T47D (cell line): ENCODE data around the gene MAML2.
"Not testable (repeated sequence)": the region's sequence is repeated elsewhere in the genome, so short reads cannot be mapped to it uniquely, and the experiment has no call there.

Experiments used
- DNase-seq, 2 experiments: peaks; one replicate each; pipeline versions ENCODE4 v3.0.0 to v3.0.0-alpha.2; 2011 to 2012; ENCODE audit warnings: low read depth in 1 of 2, low spot score in 1 of 2
- JUND ChIP-seq: IDR thresholded peaks from 2 replicates; pipeline ENCODE4 v1.6.1; 2012; ENCODE audit warnings: low read depth
- in situ Hi-C: cut with HindIII; loops from 2 replicates; pipeline ENCODE4 v1.10.0; 2016; ENCODE audit warnings: low sequenced_read_pairs, low pct_unique_long_range_greater_than_20kb

Gene MAML2

GRCh38 chr11:96279018-96279895 is 63.7 kb downstream of the MAML2 start:
- no peak for TF ChIP-seq JUND
- in situ Hi-C loops, result no loop called here
- no peak for DNase-seq

GRCh38 chr11:96278039-96278897 is 64.7 kb downstream of the MAML2 start:
- TF ChIP-seq JUND, result no peak
- no peak for DNase-seq
- in situ Hi-C loops, result no loop called here

- TF ChIP-seq JUND, result no peak
- in situ Hi-C loops, result no loop called here
- no peak for DNase-seq
These were observed 65.3 kb downstream of the MAML2 start for GRCh38 chr11:96277696-96278038.

GRCh38 chr11:96276836-96277235 is 66.2 kb downstream of the MAML2 start:
- DNase-seq, result no peak
- in situ Hi-C loops, result no loop called here
- TF ChIP-seq JUND, result no peak

- in situ Hi-C loops, result no loop called here
- no peak for TF ChIP-seq JUND
- no peak for DNase-seq
These were observed 67.0 kb downstream of the MAML2 start for GRCh38 chr11:96275801-96276594.

DNA sequence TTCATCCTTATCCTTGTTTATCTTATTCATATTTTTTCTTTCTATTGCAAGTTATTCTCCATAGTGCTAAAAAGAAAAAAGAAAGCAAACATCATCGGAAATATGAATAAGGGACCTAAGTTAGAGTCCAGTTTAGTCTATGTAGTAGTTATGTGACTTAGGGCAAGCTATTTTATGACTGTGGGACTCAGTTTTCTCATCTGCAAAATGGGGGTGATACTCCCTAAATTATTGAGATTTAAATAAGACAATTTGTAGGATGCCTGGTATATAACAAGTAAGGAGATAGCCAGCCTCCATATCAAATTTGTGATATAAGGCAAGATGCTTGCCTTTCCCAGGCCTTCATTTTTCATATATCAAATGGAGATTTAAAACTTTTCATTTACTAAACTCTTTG is 69.5 kb downstream of the MAML2 start:
- in situ Hi-C loops, result no loop called here
- no peak for DNase-seq
- TF ChIP-seq JUND, result no peak

DNA sequence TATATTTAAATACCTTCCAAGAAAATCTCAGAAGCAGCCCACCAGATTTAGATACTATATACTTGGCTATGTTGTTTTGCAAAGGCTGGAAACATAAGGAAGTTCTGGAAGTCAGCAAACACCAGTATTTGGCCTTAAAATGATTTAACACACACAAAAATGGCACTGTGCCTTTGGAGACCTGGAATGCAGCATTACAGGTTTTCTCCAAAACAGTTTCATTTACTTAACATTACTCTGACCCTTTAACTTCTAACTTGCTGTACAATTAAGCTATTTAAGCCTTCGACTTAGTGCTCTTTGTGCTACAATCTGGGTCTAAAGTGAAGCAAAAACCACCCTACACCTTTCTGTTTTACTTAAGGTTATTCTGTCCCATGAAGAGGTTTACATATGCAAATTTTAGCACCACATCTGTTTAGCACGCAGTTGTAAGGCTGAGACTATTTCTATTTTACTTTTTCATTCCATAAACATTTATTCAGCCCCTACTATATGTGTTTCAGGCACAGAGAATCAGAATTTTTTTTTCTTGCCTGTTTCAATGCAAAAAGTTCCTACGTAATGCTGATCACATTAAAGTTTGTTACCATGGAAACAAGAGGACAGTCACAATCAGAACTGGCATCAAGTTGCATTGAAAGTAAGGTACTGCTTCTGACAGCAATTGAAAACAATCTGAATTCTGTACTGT is 70.3 kb downstream of the MAML2 start:
- TF ChIP-seq JUND, result peak; percentile 70
- peak; percentile 23 to 95 for DNase-seq
- in situ Hi-C loops, result no loop called here

DNA sequence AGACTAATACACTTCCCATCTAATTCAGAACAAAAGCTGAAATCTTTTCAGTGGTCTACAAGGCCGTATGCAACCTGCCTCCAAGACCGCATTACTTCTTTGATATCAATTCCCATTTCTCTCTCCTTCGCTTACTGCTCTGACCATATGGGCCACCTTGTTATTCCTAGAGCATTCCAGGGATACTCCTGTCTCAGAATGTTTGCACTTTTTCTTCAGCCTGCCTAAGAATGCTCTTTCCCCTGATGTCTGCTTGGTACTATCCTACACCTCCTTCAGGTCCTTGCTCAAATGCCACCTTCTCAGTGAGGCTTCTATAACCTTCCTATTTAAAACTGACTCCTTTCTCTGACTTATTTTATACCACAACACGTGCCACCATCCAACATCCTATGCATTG is 71.2 kb downstream of the MAML2 start:
- in situ Hi-C loops, result no loop called here
- no peak for DNase-seq

GRCh38 chr11:96271352-96271751 is 71.6 kb downstream of the MAML2 start:
- in situ Hi-C loops, DNase-seq: not testable (repeated sequence)

More for the DNA sequence above, 71.2 kb downstream of the MAML2 start:
- no peak for TF ChIP-seq JUND

DNA sequence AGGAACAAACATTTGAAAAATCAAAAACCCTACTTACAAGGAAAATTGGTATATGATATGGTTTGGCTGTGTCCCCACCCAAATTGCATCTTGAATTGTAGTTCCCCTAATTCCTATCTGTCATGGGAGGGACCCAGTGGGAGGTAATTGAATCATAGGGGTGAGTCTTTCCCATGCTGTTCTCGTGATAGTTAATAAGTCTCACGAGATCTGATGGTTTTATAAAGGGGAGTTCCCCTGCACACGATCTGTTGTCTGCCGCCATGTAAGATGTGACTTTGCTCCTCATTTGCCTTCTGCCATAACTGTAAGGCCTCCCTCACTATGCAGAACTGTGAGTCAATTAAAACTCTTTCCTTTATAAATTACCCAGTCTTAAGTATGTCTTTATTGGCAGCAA is 74.5 kb downstream of the MAML2 start:
- in situ Hi-C loops, DNase-seq: not testable (repeated sequence)

GRCh38 chr11:96267496-96268032 is 75.4 kb downstream of the MAML2 start:
- in situ Hi-C loops, result no loop called here

GRCh38 chr11:96267001-96267495 is 75.9 kb downstream of the MAML2 start:
- in situ Hi-C loops, result no loop called here
- no peak for TF ChIP-seq JUND
- DNase-seq, result no peak

More at GRCh38 chr11:96267496-96268032, 75.4 kb downstream of the MAML2 start:
- no peak for TF ChIP-seq JUND
- no peak for DNase-seq
